Thyroid gland (tissue), 4 donors: ENCODE data around the gene TFF3. TPM values are rescaled to one million over a fixed set of nuclear protein-coding genes. Genes with fewer than 3 reads are reported as not detected.

ENCODE experiments used
- DNase-seq, 2 donors: peaks; one replicate each; pipeline ENCODE4 v3.0.0-alpha.2; 2019
- H3K27ac ChIP-seq, 3 donors: fragments of 200-600 bp; sonication (generic); 1 replicate in 2 of 3; 2 replicates in 1 of 3; pipeline ENCODE4 v1.5.1; 2016 to 2019; ENCODE audit warnings: mild to moderate bottlenecking in 1 of 3, moderate library complexity in 1 of 3
- H3K27me3 ChIP-seq: fragments of 200-600 bp; sonication (generic); one replicate; pipeline ENCODE4 v1.5.1; 2019
- H3K36me3 ChIP-seq, 2 donors: fragments of 200-600 bp; sonication (generic); one replicate each; pipeline ENCODE4 v1.5.1; 2016 to 2019
- H3K4me1 ChIP-seq, 2 donors: fragments of 200-600 bp; sonication (generic); one replicate each; pipeline ENCODE4 v1.5.1; 2017 to 2019
- H3K4me3 ChIP-seq, 3 donors: fragments of 200-600 bp; sonication (generic); replicated peaks in 1 of 3; 1 replicate in 2 of 3; 2 replicates in 1 of 3; pipeline ENCODE4 v1.5.1; 2016; ENCODE audit warnings: mild to moderate bottlenecking in 1 of 3
- H3K9me3 ChIP-seq: fragments of 200-600 bp; sonication (generic); one replicate; pipeline ENCODE4 v1.5.1; 2017
- POLR2A ChIP-seq, 2 donors: fragments of 450-650 bp; IDR thresholded peaks; one replicate each; pipeline ENCODE4 v1.6.1; 2017; ENCODE audit warnings: antibody characterized with exemption in 2 of 2, mild to moderate bottlenecking in 2 of 2, moderate library complexity in 1 of 2
- WGBS, 2 donors: methylation state at CpG; one replicate each; pipeline ENCODE4 v1.1.5; 2017; 5-methylcytosine and 5-hydroxymethylcytosine counted together
- intact Hi-C: fragments of 100-400 bp; cut with DNase I; formaldehyde crosslinking; loops from one replicate; pipeline ENCODE4 v1.15.1; 2023
- total RNA-seq, 4 donors: library from RNA; depleted of rRNA; stranded (reverse); fragments of >200 nt; gene quantifications; one replicate each; pipeline ENCODE4 v1.2.3, GENCODE V29; 2016
- TF ChIP-seq, protein P1 (sequence below), 6 experiments: fragments of 200-600 bp in 3 of 6; fragments of 450-650 bp in 3 of 6; sonication (generic) in 3 of 6; IDR thresholded peaks; one replicate each; pipeline ENCODE4 v1.5.1; 2016 to 2019; ENCODE audit warnings: antibody characterized with exemption in 6 of 6, mild to moderate bottlenecking in 2 of 6, inconsistent platforms in 1 of 6, moderate library complexity in 1 of 6

Gene TFF3
- total RNA-seq, 4 donors from 2014 or later = 246 to 4,817 (median 914) TPM

DNA sequence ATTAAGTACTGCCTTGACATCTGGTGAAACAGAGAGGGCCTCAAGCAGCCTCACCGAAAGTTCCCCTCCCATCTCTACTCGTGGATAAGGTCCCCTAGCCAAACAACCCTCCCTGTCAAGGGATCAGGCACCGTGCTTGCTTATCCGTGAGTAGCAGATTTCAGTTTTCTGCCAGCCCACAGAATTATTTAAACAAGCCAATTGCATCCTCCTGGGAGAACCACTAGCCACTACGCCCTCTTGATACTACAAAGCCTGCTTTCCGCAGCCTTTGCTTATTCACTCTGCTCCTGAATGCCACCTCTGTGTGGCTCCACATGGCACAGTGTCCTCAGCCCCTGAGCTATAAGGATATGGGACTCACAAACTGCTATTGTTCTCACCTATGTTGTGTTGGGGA lies 41.4 kb upstream of the TFF3 start:
- intact Hi-C loops = no loop called here
- WGBS, 2 donors = 23 to 34% methylated on average over 6 of the region's 6 CpGs
- no peaks in the 10 kb centered on the region for H3K36me3 ChIP-seq
- H3K27me3 ChIP-seq = no peaks in the 10 kb centered on the region
- H3K27ac ChIP-seq = peak overlapping the region; percentile 84 to 90 (median 88)
- TF ChIP-seq POLR2A (IDR thresholded peaks at IDR 0.05) = peak in 1 of 2 donors; percentile 55
- TF ChIP-seq, protein P1, sequence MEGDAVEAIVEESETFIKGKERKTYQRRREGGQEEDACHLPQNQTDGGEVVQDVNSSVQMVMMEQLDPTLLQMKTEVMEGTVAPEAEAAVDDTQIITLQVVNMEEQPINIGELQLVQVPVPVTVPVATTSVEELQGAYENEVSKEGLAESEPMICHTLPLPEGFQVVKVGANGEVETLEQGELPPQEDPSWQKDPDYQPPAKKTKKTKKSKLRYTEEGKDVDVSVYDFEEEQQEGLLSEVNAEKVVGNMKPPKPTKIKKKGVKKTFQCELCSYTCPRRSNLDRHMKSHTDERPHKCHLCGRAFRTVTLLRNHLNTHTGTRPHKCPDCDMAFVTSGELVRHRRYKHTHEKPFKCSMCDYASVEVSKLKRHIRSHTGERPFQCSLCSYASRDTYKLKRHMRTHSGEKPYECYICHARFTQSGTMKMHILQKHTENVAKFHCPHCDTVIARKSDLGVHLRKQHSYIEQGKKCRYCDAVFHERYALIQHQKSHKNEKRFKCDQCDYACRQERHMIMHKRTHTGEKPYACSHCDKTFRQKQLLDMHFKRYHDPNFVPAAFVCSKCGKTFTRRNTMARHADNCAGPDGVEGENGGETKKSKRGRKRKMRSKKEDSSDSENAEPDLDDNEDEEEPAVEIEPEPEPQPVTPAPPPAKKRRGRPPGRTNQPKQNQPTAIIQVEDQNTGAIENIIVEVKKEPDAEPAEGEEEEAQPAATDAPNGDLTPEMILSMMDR (IDR thresholded peaks at IDR 0.05) = no peak
- H3K4me3 ChIP-seq = no peak overlapping the region
- H3K4me1 ChIP-seq = peaks cover 40 to 45% of the 10 kb centered on the region in 2 donors
- peak; percentile 52 to 61 for DNase-seq
- no peaks in the 10 kb centered on the region for H3K9me3 ChIP-seq

DNA sequence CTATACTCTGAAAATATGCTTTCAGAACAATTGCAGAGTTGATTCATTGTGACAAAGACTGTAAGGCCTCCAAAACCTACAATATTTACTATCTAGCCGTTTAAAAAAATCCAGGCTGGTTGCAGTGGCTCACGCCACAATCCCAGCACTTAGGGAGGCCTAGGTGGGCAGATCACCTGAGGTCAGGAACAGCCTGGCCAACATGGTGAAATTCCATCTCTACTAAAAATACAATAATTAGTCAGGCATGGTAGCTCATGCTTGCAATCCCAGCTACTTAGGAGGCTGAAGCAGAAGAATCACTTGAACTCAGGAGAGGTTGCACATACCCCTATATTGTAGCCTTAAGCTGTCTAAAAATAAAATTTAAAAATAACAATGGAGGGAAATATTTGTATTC lies 40.8 kb upstream of the TFF3 start:
- no peak for TF ChIP-seq POLR2A (IDR thresholded peaks at IDR 0.05)
- TF ChIP-seq, protein P1 (IDR thresholded peaks at IDR 0.05) = no peak
- intact Hi-C loops = no loop called here
- Histone ChIP-seq H3K9me3 (no peaks in the 10 kb centered on the region), H3K4me3 (no peak overlapping the region), H3K36me3 (no peaks in the 10 kb centered on the region), H3K4me1 (peaks cover 46 to 51% of the 10 kb centered on the region in 2 donors), H3K27me3 (no peaks in the 10 kb centered on the region), H3K27ac (peak overlapping the region; percentile 85 to 90 (median 88))
- peak; percentile 80 to 81 for DNase-seq
- 33 to 35% methylated on average over 2 of the region's 2 CpGs for WGBS, 2 donors

DNA sequence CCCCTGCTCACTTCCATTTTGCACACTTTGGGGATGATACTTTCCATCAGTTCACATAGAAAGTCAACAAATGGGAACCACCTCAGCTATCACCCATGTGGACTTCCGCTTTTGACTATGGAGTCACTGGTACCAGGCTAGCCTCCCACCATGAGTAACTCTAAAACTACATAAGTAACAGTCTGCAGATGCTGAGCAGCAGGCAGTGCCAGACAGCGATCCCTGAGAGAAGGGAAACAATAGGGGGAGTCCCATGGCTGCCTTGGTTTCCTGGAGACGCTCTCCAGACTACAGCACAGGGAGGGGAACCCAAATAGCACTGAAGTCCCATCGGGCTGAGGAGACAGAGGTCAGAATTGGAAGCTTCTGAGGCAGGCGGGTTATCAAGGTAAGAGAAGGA lies 38.4 kb upstream of the TFF3 start:
- DNase-seq = no peak
- Histone ChIP-seq H3K27me3 (no peaks in the 10 kb centered on the region), H3K36me3 (no peaks in the 10 kb centered on the region), H3K27ac (peak overlapping the region; percentile 34 to 77 (median 39)), H3K4me3 (no peak overlapping the region), H3K9me3 (no peaks in the 10 kb centered on the region), H3K4me1 (peaks cover 61 to 66% of the 10 kb centered on the region in 2 donors)
- 86 to 88% methylated on average over 5 of the region's 5 CpGs for WGBS, 2 donors
- no peak for TF ChIP-seq POLR2A (IDR thresholded peaks at IDR 0.05)
- TF ChIP-seq, protein P1 (IDR thresholded peaks at IDR 0.05) = no peak
- intact Hi-C loops = no loop called here

- Histone ChIP-seq H3K4me1 (peaks cover 55 to 62% of the 10 kb centered on the region in 2 donors), H3K9me3 (no peaks in the 10 kb centered on the region), H3K27me3 (no peaks in the 10 kb centered on the region), H3K27ac (peak overlapping the region in 2 of 3 donors; percentile 36 to 77), H3K4me3 (no peak overlapping the region), H3K36me3 (no peaks in the 10 kb centered on the region)
- WGBS, 2 donors = 79 to 85% methylated on average over 13 to 14 of the region's 14 CpGs
- no peak for TF ChIP-seq POLR2A (IDR thresholded peaks at IDR 0.05)
- TF ChIP-seq, protein P1 (IDR thresholded peaks at IDR 0.05) = no peak
- intact Hi-C loops = no loop called here
- peak; percentile 45 to 48 for DNase-seq
These were observed 37.4 kb upstream of the TFF3 start for GRCh38 chr21:42352441-42353095.

DNA sequence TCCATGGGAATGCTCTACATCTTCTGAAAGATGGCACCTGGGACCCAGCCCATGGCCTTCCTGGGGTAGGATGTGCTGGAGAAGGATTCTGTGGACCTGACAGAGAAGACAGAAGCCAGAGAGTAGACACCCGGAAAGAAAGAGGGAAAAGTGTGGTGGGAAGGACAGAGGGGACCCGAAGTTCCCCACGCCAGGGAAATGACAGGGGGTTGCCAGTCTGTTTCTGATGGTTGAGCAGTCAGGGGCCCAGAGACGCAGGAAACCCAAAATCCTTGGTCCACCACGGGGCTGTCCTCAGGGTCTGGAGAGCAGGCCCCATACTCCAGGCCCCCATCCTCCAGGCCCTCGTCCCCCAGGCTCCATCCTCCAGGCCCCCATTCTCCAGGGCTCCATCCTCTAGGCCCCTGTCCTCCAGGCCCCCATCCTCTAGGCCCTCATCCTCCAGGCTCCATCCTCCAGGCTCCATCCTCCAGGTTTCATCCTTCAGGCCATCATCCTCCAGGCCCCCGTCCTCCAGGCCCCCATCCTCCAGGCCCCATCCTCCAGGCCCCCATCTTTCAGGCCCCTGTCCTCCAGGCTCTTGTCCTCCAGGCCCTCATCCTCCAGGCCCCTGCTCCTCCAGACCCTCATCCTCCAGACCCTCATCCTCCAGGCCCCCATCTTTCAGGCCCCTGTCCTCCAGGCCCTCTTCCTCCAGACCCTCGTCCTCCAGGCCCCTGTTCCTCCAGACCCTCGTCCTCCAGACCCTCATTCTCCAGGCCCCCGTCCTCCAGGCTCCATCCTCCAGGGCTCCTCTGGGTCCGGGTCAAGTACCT lies 36.6 kb upstream of the TFF3 start:
- peaks cover 48 to 55% of the 10 kb centered on the region in 2 donors for H3K4me1 ChIP-seq
- TF ChIP-seq, protein P1 (IDR thresholded peaks at IDR 0.05) = no peak
- TF ChIP-seq POLR2A (IDR thresholded peaks at IDR 0.05) = no peak
- H3K4me3 ChIP-seq = no peak overlapping the region
- no peaks in the 10 kb centered on the region for H3K9me3 ChIP-seq
- 80 to 90% methylated on average over 11 of the region's 11 CpGs for WGBS, 2 donors
- DNase-seq = no peak
- H3K36me3 ChIP-seq = no peaks in the 10 kb centered on the region
- no peaks in the 10 kb centered on the region for H3K27me3 ChIP-seq
- peak overlapping the region; percentile 14 to 77 (median 68) for H3K27ac ChIP-seq
- intact Hi-C loops = no loop called here
